Panc1 (cell line): Measurements from ENCODE around the gene ICAM4. TPM values are rescaled to one million over a fixed set of nuclear protein-coding genes. Genes with fewer than 3 reads are reported as not detected.

Experiments
- ATAC-seq: fragments of 200-7000 bp; cut with Tn5 transposase; 2 replicates; pipeline ENCODE4 v1.9.1; 2020; ENCODE audit warnings: mild to moderate bottlenecking, moderate library complexity
- BruUV-seq: library from RNA; stranded (reverse); fragments of 400-500 nt; replicated peaks from 2 replicates; lab custom pipeline; 2021; lab: Mats Ljungman, UMichigan
- CTCF ChIA-PET: fragments of 300-600 bp; sonication (Branson Sonifier 250); formaldehyde crosslinking; loops from one replicate; lab custom pipeline; 2022; ENCODE audit warnings: antibody characterized with exemption; lab: Charles Lee
- POLR2A ChIA-PET: fragments of 300-600 bp; sonication (Branson Sonifier 250); formaldehyde crosslinking; loops from one replicate; lab custom pipeline; 2022; ENCODE audit warnings: antibody characterized with exemption; lab: Charles Lee
- DNase-seq: peaks from one replicate; pipeline ENCODE4 v3.0.0-alpha.2; 2010; ENCODE audit warnings: low read depth, low spot score
- H3K27ac ChIP-seq: 2 replicates; pipeline ENCODE4 v1.5.1; 2011; ENCODE audit warnings: mild to moderate bottlenecking, low read length, inconsistent platforms
- H3K27me3 ChIP-seq: fragments of 200-500 bp; sonication (Bioruptor generic); 2 replicates; pipeline ENCODE4 v1.6.0; 2014; ENCODE audit warnings: low read length, inconsistent platforms; ENCODE audit not compliant: control insufficient read depth, insufficient read depth
- H3K36me3 ChIP-seq: fragments of 200-500 bp; sonication (Bioruptor generic); 2 replicates; pipeline ENCODE4 v1.5.1; 2014; ENCODE audit warnings: inconsistent platforms, mild to moderate bottlenecking, low read length, moderate library complexity; ENCODE audit not compliant: control insufficient read depth, insufficient read depth
- H3K4me1 ChIP-seq: 2 replicates; pipeline ENCODE4 v1.5.1; 2011; ENCODE audit warnings: inconsistent platforms, mild to moderate bottlenecking, low read length, moderate library complexity; ENCODE audit not compliant: control insufficient read depth, insufficient read depth
- H3K4me3 ChIP-seq, 2 experiments: 2 replicates each; pipeline ENCODE4 v1.5.1; 2011 to 2012; ENCODE audit warnings: low read depth in 2 of 2, low read length in 2 of 2, mild to moderate bottlenecking in 2 of 2, inconsistent platforms in 1 of 2, moderate library complexity in 1 of 2
- H3K9me3 ChIP-seq: fragments of 200-500 bp; sonication (Bioruptor generic); 2 replicates; pipeline ENCODE4 v1.5.1; 2014; ENCODE audit warnings: low read depth, mild to moderate bottlenecking, inconsistent platforms, low read length, moderate library complexity; ENCODE audit not compliant: control insufficient read depth, insufficient read depth
- POLR2AphosphoS5 ChIP-seq: IDR thresholded peaks from 2 replicates; pipeline ENCODE4 v1.6.1; 2012; ENCODE audit warnings: mild to moderate bottlenecking, low read depth, low read length, moderate library complexity
- SIN3A ChIP-seq: IDR thresholded peaks from 2 replicates; pipeline ENCODE4 v1.6.1; 2012; ENCODE audit warnings: low read depth, mild to moderate bottlenecking, low read length, moderate library complexity, borderline replicate concordance; ENCODE audit not compliant: insufficient read depth
- TCF7L2 ChIP-seq: IDR thresholded peaks from 2 replicates; pipeline ENCODE4 v1.6.1; 2011; ENCODE audit warnings: mild to moderate bottlenecking, low read depth, low read length, inconsistent platforms
- in situ Hi-C: cut with HindIII; loops from 2 replicates; pipeline ENCODE4 v1.10.0; 2016; ENCODE audit warnings: low sequenced_read_pairs, low pct_unique_long_range_greater_than_20kb
- intact Hi-C: fragments of 100-400 bp; cut with micrococcal nuclease; formaldehyde crosslinking; loops from one replicate; pipeline ENCODE4 v1.10.0; 2022; ENCODE audit not compliant: unreplicated experiment
- total RNA-seq: library from RNA; stranded (reverse); gene quantifications from one replicate; pipeline ENCODE4 v1.2.1, GENCODE V29; 2021; ENCODE audit not compliant: unreplicated experiment
- TF ChIP-seq, protein P1 (sequence below), 2 experiments: IDR thresholded peaks; 2 replicates each; pipeline ENCODE4 v1.6.1; 2011 to 2012; ENCODE audit warnings: low read depth in 2 of 2, control low read depth in 1 of 2, low read length in 1 of 2, mild to moderate bottlenecking in 1 of 2, moderate library complexity in 1 of 2; ENCODE audit not compliant: insufficient read depth in 1 of 2
- TF ChIP-seq, protein P2 (sequence below): fragments of 450-650 bp; IDR thresholded peaks from 2 replicates; pipeline ENCODE4 v1.5.1; 2017; ENCODE audit warnings: mild to moderate bottlenecking

The ICAM4 gene
- total RNA-seq, 1 experiment from 2014 or later: 2.8 TPM

DNA sequence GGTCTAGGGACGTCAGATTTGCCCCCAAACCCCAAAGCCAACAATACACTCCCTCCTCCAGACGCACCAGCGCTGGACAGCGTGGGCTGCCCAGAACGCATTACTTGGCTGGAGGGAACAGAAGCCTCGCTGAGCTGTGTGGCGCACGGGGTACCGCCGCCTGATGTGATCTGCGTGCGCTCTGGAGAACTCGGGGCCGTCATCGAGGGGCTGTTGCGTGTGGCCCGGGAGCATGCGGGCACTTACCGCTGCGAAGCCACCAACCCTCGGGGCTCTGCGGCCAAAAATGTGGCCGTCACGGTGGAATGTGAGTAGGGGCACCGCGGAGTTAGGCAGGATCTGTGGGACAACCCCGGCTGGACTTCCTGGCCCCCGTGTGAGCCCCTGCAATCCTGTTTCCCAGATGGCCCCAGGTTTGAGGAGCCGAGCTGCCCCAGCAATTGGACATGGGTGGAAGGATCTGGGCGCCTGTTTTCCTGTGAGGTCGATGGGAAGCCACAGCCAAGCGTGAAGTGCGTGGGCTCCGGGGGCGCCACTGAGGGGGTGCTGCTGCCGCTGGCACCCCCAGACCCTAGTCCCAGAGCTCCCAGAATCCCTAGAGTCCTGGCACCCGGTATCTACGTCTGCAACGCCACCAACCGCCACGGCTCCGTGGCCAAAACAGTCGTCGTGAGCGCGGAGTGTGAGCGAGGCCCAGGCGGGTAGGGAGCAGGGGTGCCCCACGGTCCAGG is 7.0 kb downstream of the ICAM4 start:
- Histone ChIP-seq H3K9me3 (no peaks in the 10 kb centered on the region), H3K4me1 (no peaks in the 10 kb centered on the region), H3K27ac (no peak overlapping the region), H3K27me3 (no peaks in the 10 kb centered on the region), H3K4me3 (no peak overlapping the region), H3K36me3 (no peaks in the 10 kb centered on the region)
- POLR2A ChIA-PET: no interaction called here
- BruUV-seq: no TSS peak
- CTCF ChIA-PET: no interaction called here
- in situ Hi-C loops (no loop called here), intact Hi-C loops (no loop called here)
- ATAC-seq (no peak), DNase-seq (no peak)
- TF ChIP-seq, protein P1, sequence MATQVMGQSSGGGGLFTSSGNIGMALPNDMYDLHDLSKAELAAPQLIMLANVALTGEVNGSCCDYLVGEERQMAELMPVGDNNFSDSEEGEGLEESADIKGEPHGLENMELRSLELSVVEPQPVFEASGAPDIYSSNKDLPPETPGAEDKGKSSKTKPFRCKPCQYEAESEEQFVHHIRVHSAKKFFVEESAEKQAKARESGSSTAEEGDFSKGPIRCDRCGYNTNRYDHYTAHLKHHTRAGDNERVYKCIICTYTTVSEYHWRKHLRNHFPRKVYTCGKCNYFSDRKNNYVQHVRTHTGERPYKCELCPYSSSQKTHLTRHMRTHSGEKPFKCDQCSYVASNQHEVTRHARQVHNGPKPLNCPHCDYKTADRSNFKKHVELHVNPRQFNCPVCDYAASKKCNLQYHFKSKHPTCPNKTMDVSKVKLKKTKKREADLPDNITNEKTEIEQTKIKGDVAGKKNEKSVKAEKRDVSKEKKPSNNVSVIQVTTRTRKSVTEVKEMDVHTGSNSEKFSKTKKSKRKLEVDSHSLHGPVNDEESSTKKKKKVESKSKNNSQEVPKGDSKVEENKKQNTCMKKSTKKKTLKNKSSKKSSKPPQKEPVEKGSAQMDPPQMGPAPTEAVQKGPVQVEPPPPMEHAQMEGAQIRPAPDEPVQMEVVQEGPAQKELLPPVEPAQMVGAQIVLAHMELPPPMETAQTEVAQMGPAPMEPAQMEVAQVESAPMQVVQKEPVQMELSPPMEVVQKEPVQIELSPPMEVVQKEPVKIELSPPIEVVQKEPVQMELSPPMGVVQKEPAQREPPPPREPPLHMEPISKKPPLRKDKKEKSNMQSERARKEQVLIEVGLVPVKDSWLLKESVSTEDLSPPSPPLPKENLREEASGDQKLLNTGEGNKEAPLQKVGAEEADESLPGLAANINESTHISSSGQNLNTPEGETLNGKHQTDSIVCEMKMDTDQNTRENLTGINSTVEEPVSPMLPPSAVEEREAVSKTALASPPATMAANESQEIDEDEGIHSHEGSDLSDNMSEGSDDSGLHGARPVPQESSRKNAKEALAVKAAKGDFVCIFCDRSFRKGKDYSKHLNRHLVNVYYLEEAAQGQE (IDR thresholded peaks at IDR 0.05; ENCODE audit: insufficient read depth in 1 of 2, low read depth in 2 of 2, low read length in 1 of 2): no peak
- TF ChIP-seq, protein P2, sequence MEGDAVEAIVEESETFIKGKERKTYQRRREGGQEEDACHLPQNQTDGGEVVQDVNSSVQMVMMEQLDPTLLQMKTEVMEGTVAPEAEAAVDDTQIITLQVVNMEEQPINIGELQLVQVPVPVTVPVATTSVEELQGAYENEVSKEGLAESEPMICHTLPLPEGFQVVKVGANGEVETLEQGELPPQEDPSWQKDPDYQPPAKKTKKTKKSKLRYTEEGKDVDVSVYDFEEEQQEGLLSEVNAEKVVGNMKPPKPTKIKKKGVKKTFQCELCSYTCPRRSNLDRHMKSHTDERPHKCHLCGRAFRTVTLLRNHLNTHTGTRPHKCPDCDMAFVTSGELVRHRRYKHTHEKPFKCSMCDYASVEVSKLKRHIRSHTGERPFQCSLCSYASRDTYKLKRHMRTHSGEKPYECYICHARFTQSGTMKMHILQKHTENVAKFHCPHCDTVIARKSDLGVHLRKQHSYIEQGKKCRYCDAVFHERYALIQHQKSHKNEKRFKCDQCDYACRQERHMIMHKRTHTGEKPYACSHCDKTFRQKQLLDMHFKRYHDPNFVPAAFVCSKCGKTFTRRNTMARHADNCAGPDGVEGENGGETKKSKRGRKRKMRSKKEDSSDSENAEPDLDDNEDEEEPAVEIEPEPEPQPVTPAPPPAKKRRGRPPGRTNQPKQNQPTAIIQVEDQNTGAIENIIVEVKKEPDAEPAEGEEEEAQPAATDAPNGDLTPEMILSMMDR: no peak
- TF ChIP-seq SIN3A (no peak), TCF7L2 (no peak), POLR2AphosphoS5 (no peak)

DNA sequence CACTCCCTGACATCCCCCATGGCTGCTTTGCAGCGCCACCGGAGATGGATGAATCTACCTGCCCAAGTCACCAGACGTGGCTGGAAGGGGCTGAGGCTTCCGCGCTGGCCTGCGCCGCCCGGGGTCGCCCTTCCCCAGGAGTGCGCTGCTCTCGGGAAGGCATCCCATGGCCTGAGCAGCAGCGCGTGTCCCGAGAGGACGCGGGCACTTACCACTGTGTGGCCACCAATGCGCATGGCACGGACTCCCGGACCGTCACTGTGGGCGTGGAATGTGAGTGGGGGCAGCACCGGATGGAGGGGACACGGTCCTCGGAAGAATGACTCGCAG is 7.6 kb downstream of the ICAM4 start:
- ChIA-PET CTCF (no interaction called here), POLR2A (no interaction called here)
- TF ChIP-seq POLR2AphosphoS5 (no peak), TCF7L2 (no peak), SIN3A (no peak)
- TF ChIP-seq, protein P1 (IDR thresholded peaks at IDR 0.05; ENCODE audit: insufficient read depth in 1 of 2, low read depth in 2 of 2, low read length in 1 of 2): no peak
- TF ChIP-seq, protein P2: no peak
- no peak for DNase-seq
- no peaks in the 10 kb centered on the region for H3K9me3 ChIP-seq
- no peak for ATAC-seq
- no peak overlapping the region for H3K27ac ChIP-seq
- H3K36me3 ChIP-seq: no peaks in the 10 kb centered on the region
- in situ Hi-C loops (no loop called here), intact Hi-C loops (no loop called here)
- no peak overlapping the region for H3K4me3 ChIP-seq
- H3K27me3 ChIP-seq: no peaks in the 10 kb centered on the region
- BruUV-seq: no TSS peak
- no peaks in the 10 kb centered on the region for H3K4me1 ChIP-seq
